ENCODE data around the gene FGD3.
"Not testable (repeated sequence)": the region's sequence is repeated elsewhere in the genome, so short reads cannot be mapped to it uniquely, and the experiment has no call there.

Gene FGD3

GRCh38 chr9:92978345-92978875, 31.1 kb downstream of the FGD3 start:
- H3K36me3 Mint-ChIP-seq (ENCODE audit: low read depth): peaks cover 86% of the 10 kb centered on the region
- no peak overlapping the region for H3K4me3 Mint-ChIP-seq
- H3K27me3 Mint-ChIP-seq: no peaks in the 10 kb centered on the region
- no peak for DNase-seq
- H3K9me3 Mint-ChIP-seq: peaks cover 14% of the 10 kb centered on the region
- peak overlapping the region; percentile 86 for H3K27ac Mint-ChIP-seq
- H3K4me1 Mint-ChIP-seq (ENCODE audit: low read depth): peaks cover 79% of the 10 kb centered on the region

GRCh38 chr9:92979283-92980056, 32.1 kb downstream of the FGD3 start:
- peak overlapping the region; percentile 86 for H3K27ac Mint-ChIP-seq
- H3K27me3 Mint-ChIP-seq: no peaks in the 10 kb centered on the region
- H3K9me3 Mint-ChIP-seq: peaks cover 23% of the 10 kb centered on the region
- H3K4me1 Mint-ChIP-seq (ENCODE audit: low read depth): peaks cover 72% of the 10 kb centered on the region
- DNase-seq: no peak
- peak overlapping the region; percentile 11 for H3K4me3 Mint-ChIP-seq
- H3K36me3 Mint-ChIP-seq (ENCODE audit: low read depth): peaks cover 87% of the 10 kb centered on the region

- H3K27me3 Mint-ChIP-seq: no peaks in the 10 kb centered on the region
- peak overlapping the region; percentile 11 for H3K4me3 Mint-ChIP-seq
- DNase-seq: no peak
- H3K36me3 Mint-ChIP-seq (ENCODE audit: low read depth): peaks cover 86% of the 10 kb centered on the region
- H3K9me3 Mint-ChIP-seq: peaks cover 24% of the 10 kb centered on the region
- peak overlapping the region; percentile 86 for H3K27ac Mint-ChIP-seq
- H3K4me1 Mint-ChIP-seq (ENCODE audit: low read depth): peaks cover 68% of the 10 kb centered on the region
Measured at GRCh38 chr9:92980085-92980745, 32.9 kb downstream of the FGD3 start.

- H3K36me3 Mint-ChIP-seq (ENCODE audit: low read depth): peaks cover 86% of the 10 kb centered on the region
- H3K27ac Mint-ChIP-seq: peak overlapping the region; percentile 64
- DNase-seq: no peak
- no peaks in the 10 kb centered on the region for H3K27me3 Mint-ChIP-seq
- H3K4me1 Mint-ChIP-seq (ENCODE audit: low read depth): peaks cover 69% of the 10 kb centered on the region
- peak overlapping the region; percentile 5 for H3K4me3 Mint-ChIP-seq
- peaks cover 24% of the 10 kb centered on the region for H3K9me3 Mint-ChIP-seq
Measured at GRCh38 chr9:92982130-92982529, 34.8 kb downstream of the FGD3 start.

- peaks cover 74% of the 10 kb centered on the region for H3K4me1 Mint-ChIP-seq (ENCODE audit: low read depth)
- peak overlapping the region; percentile 71 for H3K27ac Mint-ChIP-seq
- no peaks in the 10 kb centered on the region for H3K27me3 Mint-ChIP-seq
- DNase-seq: no peak
- H3K4me3 Mint-ChIP-seq: no peak overlapping the region
- peaks cover 24% of the 10 kb centered on the region for H3K9me3 Mint-ChIP-seq
- H3K36me3 Mint-ChIP-seq (ENCODE audit: low read depth): peaks cover 90% of the 10 kb centered on the region
Measured at GRCh38 chr9:92983984-92984589, 36.8 kb downstream of the FGD3 start.

- no peaks in the 10 kb centered on the region for H3K27me3 Mint-ChIP-seq
- peaks cover 24% of the 10 kb centered on the region for H3K9me3 Mint-ChIP-seq
- no peak for DNase-seq
- no peak overlapping the region for H3K4me3 Mint-ChIP-seq
- no peak overlapping the region for H3K27ac Mint-ChIP-seq
- H3K4me1 Mint-ChIP-seq (ENCODE audit: low read depth): peaks cover 74% of the 10 kb centered on the region
- H3K36me3 Mint-ChIP-seq (ENCODE audit: low read depth): peaks cover 90% of the 10 kb centered on the region
Measured at GRCh38 chr9:92984976-92985375, 37.7 kb downstream of the FGD3 start.

- Mint-ChIP-seq H3K9me3 (peaks cover 20% of the 10 kb centered on the region), H3K36me3 (ENCODE audit: low read depth) (peaks cover 90% of the 10 kb centered on the region), H3K4me1 (ENCODE audit: low read depth) (peaks cover 79% of the 10 kb centered on the region), H3K4me3 (no peak overlapping the region), H3K27ac (peak overlapping the region; percentile 90), H3K27me3 (no peaks in the 10 kb centered on the region)
- no peak for DNase-seq
Measured at GRCh38 chr9:92986176-92987119, 39.1 kb downstream of the FGD3 start.

- peaks cover 85% of the 10 kb centered on the region for H3K4me1 Mint-ChIP-seq (ENCODE audit: low read depth)
- no peak for DNase-seq
- H3K27me3 Mint-ChIP-seq: no peaks in the 10 kb centered on the region
- peaks cover 90% of the 10 kb centered on the region for H3K36me3 Mint-ChIP-seq (ENCODE audit: low read depth)
- H3K9me3 Mint-ChIP-seq: peaks cover 15% of the 10 kb centered on the region
- H3K4me3 Mint-ChIP-seq: peak overlapping the region; percentile 1
- peak overlapping the region; percentile 90 for H3K27ac Mint-ChIP-seq
Measured at GRCh38 chr9:92988215-92988768, 41.0 kb downstream of the FGD3 start.

GRCh38 chr9:92989561-92989960, 42.2 kb downstream of the FGD3 start:
- peak overlapping the region; percentile 28 for H3K4me3 Mint-ChIP-seq
- no peaks in the 10 kb centered on the region for H3K27me3 Mint-ChIP-seq
- peak overlapping the region; percentile 90 for H3K27ac Mint-ChIP-seq
- H3K9me3 Mint-ChIP-seq: peaks cover 11% of the 10 kb centered on the region
- no peak for DNase-seq
- peaks cover 90% of the 10 kb centered on the region for H3K36me3 Mint-ChIP-seq (ENCODE audit: low read depth)
- H3K4me1 Mint-ChIP-seq (ENCODE audit: low read depth): peaks cover 91% of the 10 kb centered on the region

GRCh38 chr9:92990461-92990860, 43.1 kb downstream of the FGD3 start:
- peaks cover 10% of the 10 kb centered on the region for H3K9me3 Mint-ChIP-seq
- H3K4me3 Mint-ChIP-seq: no peak overlapping the region
- peaks cover 90% of the 10 kb centered on the region for H3K36me3 Mint-ChIP-seq (ENCODE audit: low read depth)
- H3K27me3 Mint-ChIP-seq: no peaks in the 10 kb centered on the region
- DNase-seq: no peak
- peaks cover 95% of the 10 kb centered on the region for H3K4me1 Mint-ChIP-seq (ENCODE audit: low read depth)
- H3K27ac Mint-ChIP-seq: peak overlapping the region; percentile 90

- Mint-ChIP-seq H3K4me3 (no peak overlapping the region), H3K4me1 (ENCODE audit: low read depth) (peaks cover 96% of the 10 kb centered on the region), H3K9me3 (peaks cover 22% of the 10 kb centered on the region), H3K36me3 (ENCODE audit: low read depth) (peaks cover 92% of the 10 kb centered on the region), H3K27ac (peak overlapping the region; percentile 62), H3K27me3 (no peaks in the 10 kb centered on the region)
- DNase-seq: no peak
Measured at GRCh38 chr9:92992549-92992948, 45.2 kb downstream of the FGD3 start.

GRCh38 chr9:92998871-92999270, 51.5 kb downstream of the FGD3 start:
- not testable (repeated sequence) for H3K4me3 Mint-ChIP-seq, H3K27ac Mint-ChIP-seq, DNase-seq, H3K27me3 Mint-ChIP-seq
- peaks cover 90% of the 10 kb centered on the region for H3K36me3 Mint-ChIP-seq (ENCODE audit: low read depth)
- H3K9me3 Mint-ChIP-seq: peaks cover 17% of the 10 kb centered on the region
- peaks cover 85% of the 10 kb centered on the region for H3K4me1 Mint-ChIP-seq (ENCODE audit: low read depth)

- Mint-ChIP-seq H3K4me1 (ENCODE audit: low read depth) (peaks cover 75% of the 10 kb centered on the region), H3K27me3 (no peaks in the 10 kb centered on the region), H3K27ac (peak overlapping the region; percentile 85), H3K4me3 (no peak overlapping the region), H3K9me3 (peaks cover 10% of the 10 kb centered on the region), H3K36me3 (ENCODE audit: low read depth) (peaks cover 92% of the 10 kb centered on the region)
- DNase-seq: no peak
Measured at GRCh38 chr9:93001031-93001430, 53.7 kb downstream of the FGD3 start.
